ENCODE results near the gene ZBTB7C.

- TF ChIP-seq POLR2A (IDR thresholded peaks at IDR 0.05) (no peak), CTCF (IDR thresholded peaks at IDR 0.05) (no peak), POLR2AphosphoS5 (IDR thresholded peaks at IDR 0.05) (no peak)
These were observed 115.0 kb downstream of the ZBTB7C start for GRCh38 chr18:48293954-48294898.
